ENCODE measurements around the gene LRRN3.

LRRN3 gene

DNA sequence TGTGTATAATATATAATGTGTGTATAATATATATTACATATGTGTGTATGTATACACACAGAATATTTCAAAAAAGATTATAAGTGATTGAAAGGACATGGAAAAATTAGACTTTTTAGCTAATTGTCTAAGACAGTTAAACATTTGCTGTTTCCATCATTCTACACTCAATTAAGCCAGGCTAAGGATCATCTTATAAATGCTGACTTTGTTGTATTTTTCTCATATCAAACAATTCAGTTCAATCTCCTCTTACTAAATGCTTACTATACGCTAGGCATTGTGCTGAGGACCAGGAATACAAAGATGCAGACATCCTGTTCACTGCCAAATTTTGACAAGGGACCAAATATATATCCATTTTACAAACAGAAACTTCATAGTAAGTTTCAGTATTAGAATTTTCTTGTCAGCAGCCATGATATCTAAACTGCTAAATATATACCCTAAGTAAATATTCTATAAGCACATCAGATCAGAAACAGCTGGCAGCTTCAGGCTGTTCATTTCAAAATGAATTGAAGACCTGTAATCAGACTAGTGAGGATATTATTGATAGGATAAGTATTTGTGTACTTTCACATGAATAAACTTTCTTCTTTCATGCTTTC lies 10.3 kb upstream of the LRRN3 start:
- DNase-seq = no peak

DNA sequence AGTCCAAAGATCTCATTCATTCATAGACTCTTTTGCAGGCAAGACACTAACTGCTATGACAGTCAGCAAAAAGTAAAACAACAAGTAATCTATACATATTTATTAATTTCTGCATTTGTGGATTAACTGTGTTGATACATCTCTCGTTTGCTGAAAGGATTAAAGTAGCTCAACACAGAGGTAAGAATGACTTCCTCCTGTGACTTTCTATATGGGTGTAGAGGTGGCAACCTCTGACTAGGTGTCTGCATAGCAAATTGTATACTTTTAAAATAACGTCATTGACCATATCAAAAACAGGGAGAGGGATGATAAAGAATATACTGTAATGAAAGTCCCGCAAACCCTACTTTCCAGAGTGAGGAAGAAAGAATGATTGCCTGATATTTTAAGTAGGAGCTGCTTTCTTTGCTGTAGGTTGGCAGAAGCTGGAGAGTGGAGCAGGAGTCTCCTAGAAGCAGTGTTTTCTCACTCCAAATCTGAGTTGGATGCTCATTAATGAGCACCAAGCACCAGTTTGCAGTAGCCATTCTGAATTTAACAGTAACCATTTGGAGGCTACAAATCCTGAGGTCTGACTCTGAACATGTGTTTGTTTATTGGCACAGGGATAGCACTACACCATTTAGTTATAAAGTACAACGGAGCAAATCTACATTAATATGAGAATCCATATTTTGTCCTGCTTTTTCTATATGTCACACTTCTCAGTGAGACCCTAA lies 9.2 kb upstream of the LRRN3 start:
- no peak for DNase-seq

DNA sequence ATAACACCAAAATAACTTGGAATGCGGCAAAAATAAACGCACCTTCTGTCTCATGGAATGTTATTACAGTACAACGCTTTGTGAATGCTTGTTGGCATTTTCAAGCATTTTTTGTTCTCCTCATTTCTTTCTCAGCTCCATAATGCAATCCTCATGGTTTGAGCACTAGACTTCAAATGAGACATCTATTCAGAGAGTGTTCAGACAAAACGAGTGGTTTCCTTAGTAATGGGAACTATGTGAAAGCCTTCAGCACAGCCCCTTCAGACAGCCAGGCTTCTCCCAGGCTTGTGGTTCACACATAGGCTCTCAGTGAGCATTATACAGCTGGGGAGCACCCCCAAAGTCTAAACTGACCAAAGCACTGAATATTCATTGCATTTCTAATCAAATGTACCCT lies 8.6 kb upstream of the LRRN3 start:
- DNase-seq = no peak

DNA sequence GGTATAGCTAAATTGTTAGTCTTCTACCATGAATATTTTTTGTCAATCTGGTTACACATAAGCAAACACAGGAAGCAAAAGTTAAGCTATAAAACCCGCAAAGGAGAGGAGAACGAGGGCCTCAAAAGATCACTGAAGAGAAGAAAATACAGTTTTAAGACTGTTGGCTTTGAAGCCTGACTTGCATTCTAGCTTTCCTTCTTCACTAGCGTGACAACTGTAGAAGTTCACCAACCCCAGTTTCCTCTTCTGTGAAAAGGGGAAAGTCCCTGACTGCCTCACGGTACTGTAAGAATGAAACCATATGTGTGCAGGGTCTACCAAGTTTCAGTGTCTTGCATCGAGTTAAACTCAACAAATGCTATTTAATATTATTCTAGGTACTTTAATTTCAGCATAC lies 7.5 kb upstream of the LRRN3 start:
- no peak for DNase-seq

DNA sequence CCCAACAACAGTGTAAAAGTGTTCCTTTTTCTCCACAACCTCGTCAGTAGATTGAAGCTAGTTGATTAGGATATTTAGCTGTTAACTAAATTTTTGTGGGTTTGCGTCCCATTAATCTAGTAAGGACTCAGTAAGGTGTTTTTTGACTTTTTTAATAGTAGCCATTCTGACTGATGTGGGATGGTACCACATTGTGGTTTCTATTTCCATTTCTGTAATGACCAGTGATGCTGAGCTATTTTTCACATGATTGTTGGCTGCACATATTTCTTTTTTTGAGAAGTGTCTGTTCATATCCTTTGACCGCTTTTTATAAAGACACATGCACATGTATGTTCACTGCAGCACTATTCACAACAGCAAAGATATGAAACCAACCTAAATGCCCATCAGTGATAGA lies 5.6 kb upstream of the LRRN3 start:
- DNase-seq = no peak

- no peak for DNase-seq
These were observed 4.4 kb upstream of the LRRN3 start for GRCh38 chr7:111086532-111086931.

- DNase-seq = no peak
These were observed 2.6 kb upstream of the LRRN3 start for GRCh38 chr7:111088328-111088727.

DNA sequence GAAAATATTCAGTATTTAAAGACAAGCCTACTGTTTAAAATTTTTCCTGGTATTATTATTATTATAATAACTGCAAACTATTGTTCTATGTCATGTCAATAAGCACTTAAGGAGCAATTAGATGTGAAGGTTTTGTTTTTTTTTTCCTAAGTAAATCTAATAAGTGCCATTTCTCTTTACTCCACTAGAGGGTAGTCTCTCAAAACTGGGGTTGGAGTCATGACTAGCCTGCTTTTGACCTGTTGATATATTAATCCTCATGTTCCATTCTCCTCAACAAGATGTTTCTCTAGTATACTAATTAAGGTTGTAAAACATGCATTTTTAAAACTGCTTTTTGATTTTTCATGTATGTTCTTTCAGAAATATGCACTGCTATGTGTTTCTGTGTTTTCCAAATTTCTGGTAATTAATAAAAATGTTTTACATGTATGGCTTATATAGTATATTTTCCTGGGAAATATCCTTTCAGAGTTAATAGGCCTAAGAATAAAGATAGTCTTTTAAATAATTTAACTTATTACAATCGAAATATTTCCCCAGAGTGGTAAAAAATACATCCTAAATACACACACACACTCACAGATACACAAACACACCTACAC lies 1.0 kb upstream of the LRRN3 start:
- DNase-seq = peak; percentile 77

- peak; percentile 47 for DNase-seq
These were observed 849 bp downstream of the LRRN3 start for GRCh38 chr7:111091593-111092358.

GRCh38 chr7:111092406-111093236 lies 1.7 kb downstream of the LRRN3 start:
- no peak for DNase-seq

GRCh38 chr7:111093496-111093895 lies 2.6 kb downstream of the LRRN3 start:
- DNase-seq = no peak

GRCh38 chr7:111094419-111094818 lies 3.5 kb downstream of the LRRN3 start:
- DNase-seq = no peak

GRCh38 chr7:111096997-111097396 lies 6.1 kb downstream of the LRRN3 start:
- DNase-seq = peak; percentile 12

DNA sequence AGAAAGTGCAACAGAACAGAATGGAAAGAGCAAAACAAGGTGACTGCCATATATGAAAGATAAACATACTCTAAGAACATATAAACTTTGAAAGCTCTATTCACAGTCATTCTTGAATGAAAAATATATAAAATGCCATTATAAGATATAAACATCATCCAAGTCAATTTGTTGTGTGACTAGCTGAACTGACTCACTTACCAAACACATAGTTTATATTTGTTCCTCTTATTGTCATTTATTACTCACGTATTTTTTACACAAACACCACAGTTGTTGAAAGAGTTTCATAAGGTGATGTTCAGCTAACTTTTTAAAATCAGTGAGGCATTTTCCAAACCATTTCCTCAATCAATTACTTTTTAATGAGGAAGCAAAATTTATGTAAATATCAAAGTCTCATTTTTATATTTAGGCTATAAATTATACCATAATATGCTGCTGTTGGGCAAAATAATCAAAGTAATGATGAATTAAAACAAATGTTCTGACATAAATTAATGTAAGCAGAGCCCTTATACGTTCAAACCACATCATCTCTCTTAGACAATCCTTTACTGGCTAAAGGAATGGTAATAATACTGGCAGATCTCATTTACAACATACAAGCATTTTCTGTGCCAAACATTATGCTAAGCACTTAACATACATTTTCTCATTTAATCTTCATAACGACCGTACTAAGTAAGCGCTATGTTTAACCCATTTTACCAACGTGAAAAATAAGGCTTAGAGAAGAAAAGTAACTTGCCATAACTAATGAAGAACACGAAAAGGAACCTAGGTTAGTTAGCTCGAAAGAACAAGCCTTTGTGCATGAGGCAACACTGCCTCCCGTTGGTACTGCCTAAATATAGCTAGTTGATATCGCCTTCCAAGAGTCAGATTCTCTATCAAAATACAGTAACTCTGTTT lies 7.3 kb downstream of the LRRN3 start:
- DNase-seq = peak; percentile 65

- no peak for DNase-seq
These were observed 8.0 kb downstream of the LRRN3 start for GRCh38 chr7:111098926-111099250.

- DNase-seq = no peak
These were observed 11.1 kb downstream of the LRRN3 start for GRCh38 chr7:111101856-111102646.

GRCh38 chr7:111103136-111103535 lies 12.2 kb downstream of the LRRN3 start:
- no peak for DNase-seq

GRCh38 chr7:111103678-111104274 lies 12.8 kb downstream of the LRRN3 start:
- DNase-seq = no peak

DNA sequence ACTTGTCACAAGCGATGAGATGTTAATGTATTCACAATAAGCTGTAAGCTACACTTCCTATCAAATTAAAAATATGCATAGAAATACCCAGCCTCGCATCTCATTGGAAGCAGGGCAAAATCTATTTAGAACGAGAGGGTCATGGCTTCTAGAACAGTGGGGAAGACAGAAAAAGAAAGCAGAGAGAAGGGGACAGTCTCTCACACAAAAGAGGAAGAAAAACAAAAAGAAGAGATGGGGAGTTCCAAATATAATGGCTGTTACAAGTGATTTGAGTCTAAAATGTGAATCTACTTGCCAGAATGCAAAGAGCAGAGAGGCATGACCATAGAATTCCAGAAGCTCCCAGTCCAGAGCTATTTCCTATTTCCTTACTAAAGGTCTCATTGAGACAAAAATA lies 13.8 kb downstream of the LRRN3 start:
- no peak for DNase-seq

GRCh38 chr7:111105269-111105668 lies 14.3 kb downstream of the LRRN3 start:
- DNase-seq = no peak

GRCh38 chr7:111107579-111107978 lies 16.7 kb downstream of the LRRN3 start:
- DNase-seq = no peak
